Keratinocyte (primary cell): ENCODE data around the gene LTBP3. TPM values are rescaled to one million over a fixed set of nuclear protein-coding genes. Genes with fewer than 3 reads are reported as not detected.

Experiments used
- DNase-seq: peaks from one replicate; pipeline ENCODE4 v3.0.0-alpha.2; 2011; ENCODE audit warnings: low read depth, missing footprints, low spot score
- FAIRE-seq: peaks from 2 replicates; lab custom pipeline; 2011; peaks lifted over from hg19 to GRCh38; lab: Jason Lieb, UNC
- H2AFZ ChIP-seq: 2 replicates; pipeline ENCODE4 v1.6.0; 2012; ENCODE audit warnings: low read length, control low read depth, inconsistent platforms; ENCODE audit not compliant: control insufficient read depth
- H3K27ac ChIP-seq: 2 replicates; pipeline ENCODE4 v1.5.1; 2011; ENCODE audit warnings: low read length; ENCODE audit not compliant: control insufficient read depth, insufficient read depth
- H3K27me3 ChIP-seq: 3 replicates; pipeline ENCODE4 v1.6.0; 2011; ENCODE audit warnings: low read length; ENCODE audit not compliant: control insufficient read depth, insufficient read depth; ENCODE audit errors: extremely low read depth
- H3K36me3 ChIP-seq, 2 experiments: 2 replicates in 1 of 2; 3 replicates in 1 of 2; pipeline ENCODE4 v1.5.1; 2011; ENCODE audit warnings: low read length in 2 of 2, mild to moderate bottlenecking in 1 of 2; ENCODE audit not compliant: control insufficient read depth in 2 of 2, insufficient read depth in 2 of 2; ENCODE audit errors: extremely low read depth in 1 of 2
- H3K4me1 ChIP-seq: 3 replicates; pipeline ENCODE4 v1.5.1; 2011; ENCODE audit warnings: low read length; ENCODE audit not compliant: control insufficient read depth, insufficient read depth; ENCODE audit errors: extremely low read depth
- H3K4me2 ChIP-seq: 3 replicates; pipeline ENCODE4 v1.6.0; 2011; ENCODE audit warnings: low read depth, low read length; ENCODE audit not compliant: control insufficient read depth, insufficient read depth; ENCODE audit errors: extremely low read depth
- H3K4me3 ChIP-seq, 3 experiments: fragments of 200-600 bp in 1 of 3; sonication (generic) in 1 of 3; 2 replicates in 2 of 3; 3 replicates in 1 of 3; pipeline ENCODE4 v1.5.1; 2011 to 2016; ENCODE audit warnings: low read length in 3 of 3, mild to moderate bottlenecking in 3 of 3, control low read depth in 2 of 3, inconsistent platforms in 1 of 3, low read depth in 1 of 3, mixed read lengths in 1 of 3, mixed run types in 1 of 3, moderate library complexity in 1 of 3; ENCODE audit not compliant: control insufficient read depth in 2 of 3, insufficient read depth in 2 of 3; ENCODE audit errors: extremely low read depth in 1 of 3
- H3K79me2 ChIP-seq: 2 replicates; pipeline ENCODE4 v1.6.0; 2012; ENCODE audit warnings: low read length; ENCODE audit not compliant: control insufficient read depth, insufficient read depth
- H3K9ac ChIP-seq: 3 replicates; pipeline ENCODE4 v1.6.0; 2011; ENCODE audit warnings: low read length; ENCODE audit not compliant: control insufficient read depth, insufficient read depth; ENCODE audit errors: extremely low read depth
- H3K9me1 ChIP-seq: 3 replicates; pipeline ENCODE4 v1.6.0; 2011; ENCODE audit warnings: low read length; ENCODE audit not compliant: control insufficient read depth, insufficient read depth; ENCODE audit errors: extremely low read depth
- H3K9me3 ChIP-seq: 2 replicates; pipeline ENCODE4 v1.5.1; 2012; ENCODE audit warnings: low read depth, low read length; ENCODE audit not compliant: control insufficient read depth
- H4K20me1 ChIP-seq: 3 replicates; pipeline ENCODE4 v1.6.0; 2011; ENCODE audit warnings: low read length; ENCODE audit not compliant: control insufficient read depth, insufficient read depth; ENCODE audit errors: extremely low read depth
- EZH2 ChIP-seq: IDR thresholded peaks from one replicate; pipeline ENCODE4 v1.6.1; 2012; ENCODE audit warnings: inconsistent platforms, mild to moderate bottlenecking, low read length, moderate library complexity
- dilution Hi-C: fragments of 300-500 bp; cut with MboI; formaldehyde crosslinking; loops from one replicate; pipeline ENCODE4 v1.7.0; 2020; ENCODE audit warnings: low sequenced_read_pairs; ENCODE audit not compliant: extremely low pct_ligation_motif_present
- polyA plus RNA-seq, 5 experiments: library from polyadenylated mRNA; depleted of rRNA in 3 of 5; stranded (reverse) in 3 of 5; stranded (forward) in 1 of 5; unstranded in 1 of 5; fragments of >200 nt; gene quantifications; 1 replicate in 1 of 5; 2 replicates in 3 of 5; 3 replicates in 1 of 5; pipeline versions ENCODE4 v1.2.1 to v1.2.3, GENCODE V29; 2011 to 2012; ENCODE audit warnings: missing spikeins in 2 of 5, low read depth in 1 of 5, low replicate concordance in 1 of 5
- TF ChIP-seq, protein P1 (sequence below), 3 experiments: IDR thresholded peaks in 1 of 3; conservative IDR thresholded peaks in 1 of 3; optimal IDR thresholded peaks in 1 of 3; 2 replicates in 2 of 3; 3 replicates in 1 of 3; pipeline versions ENCODE3 to v1.5.1; 2011; ENCODE audit warnings: low read length in 3 of 3, mild to moderate bottlenecking in 3 of 3, moderate library complexity in 2 of 3, control low read depth in 1 of 3, inconsistent platforms in 1 of 3; ENCODE audit not compliant: insufficient read depth in 2 of 3; ENCODE audit errors: extremely low read depth in 1 of 3

Gene LTBP3
- polyA plus RNA-seq, 1 donor (not counting 4 experiments of a cell fraction or from before 2014, with no cell fraction given) = 9.1 TPM

DNA sequence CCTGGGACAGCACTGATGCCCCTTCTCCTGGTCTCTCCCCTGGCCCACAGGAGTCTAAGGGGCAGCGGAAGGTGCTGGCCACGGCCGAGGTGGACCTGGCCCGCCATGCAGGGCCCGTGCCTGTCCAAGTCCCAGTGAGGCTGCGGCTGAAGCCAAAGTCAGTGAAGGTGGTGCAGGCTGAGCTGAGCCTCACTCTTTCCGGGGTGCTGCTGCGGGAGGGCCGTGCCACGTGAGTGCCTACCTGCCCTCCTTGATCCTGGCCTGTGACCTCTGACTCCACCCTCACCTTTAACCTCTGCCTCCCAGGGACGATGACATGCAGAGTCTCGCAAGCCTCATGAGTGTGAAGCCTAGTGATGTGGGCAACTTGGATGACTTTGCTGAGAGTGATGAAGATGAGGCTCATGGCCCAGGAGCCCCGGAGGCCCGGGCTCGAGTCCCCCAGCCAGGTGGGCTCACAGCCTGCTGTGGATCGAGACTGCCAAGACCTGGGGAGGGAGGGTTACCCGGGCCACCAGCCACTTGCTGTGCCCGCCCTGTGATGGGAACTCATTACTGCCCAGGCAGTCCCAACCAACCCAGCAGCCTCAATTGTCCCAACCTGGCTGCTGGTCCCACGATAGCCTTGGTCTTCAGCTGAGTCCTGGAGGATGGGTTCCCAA, 22.0 kb upstream of the LTBP3 start:
- Histone ChIP-seq H3K4me3 (no peak overlapping the region), H3K4me2 (no peak overlapping the region), H3K79me2 (peaks cover 2% of the 10 kb centered on the region), H3K9ac (no peak overlapping the region), H3K27me3 (no peaks in the 10 kb centered on the region), H3K9me3 (no peaks in the 10 kb centered on the region), H2AFZ (no peak overlapping the region), H3K4me1 (peaks cover 23% of the 10 kb centered on the region), H3K27ac (no peak overlapping the region), H4K20me1 (peaks cover 4% of the 10 kb centered on the region), H3K36me3 (peaks cover 8 to 14% of the 10 kb centered on the region in 2 experiments), H3K9me1 (no peaks in the 10 kb centered on the region)
- DNase-seq = no peak
- no peak for FAIRE-seq
- dilution Hi-C loops = no loop called here
- TF ChIP-seq EZH2 = no peak
- TF ChIP-seq, protein P1, sequence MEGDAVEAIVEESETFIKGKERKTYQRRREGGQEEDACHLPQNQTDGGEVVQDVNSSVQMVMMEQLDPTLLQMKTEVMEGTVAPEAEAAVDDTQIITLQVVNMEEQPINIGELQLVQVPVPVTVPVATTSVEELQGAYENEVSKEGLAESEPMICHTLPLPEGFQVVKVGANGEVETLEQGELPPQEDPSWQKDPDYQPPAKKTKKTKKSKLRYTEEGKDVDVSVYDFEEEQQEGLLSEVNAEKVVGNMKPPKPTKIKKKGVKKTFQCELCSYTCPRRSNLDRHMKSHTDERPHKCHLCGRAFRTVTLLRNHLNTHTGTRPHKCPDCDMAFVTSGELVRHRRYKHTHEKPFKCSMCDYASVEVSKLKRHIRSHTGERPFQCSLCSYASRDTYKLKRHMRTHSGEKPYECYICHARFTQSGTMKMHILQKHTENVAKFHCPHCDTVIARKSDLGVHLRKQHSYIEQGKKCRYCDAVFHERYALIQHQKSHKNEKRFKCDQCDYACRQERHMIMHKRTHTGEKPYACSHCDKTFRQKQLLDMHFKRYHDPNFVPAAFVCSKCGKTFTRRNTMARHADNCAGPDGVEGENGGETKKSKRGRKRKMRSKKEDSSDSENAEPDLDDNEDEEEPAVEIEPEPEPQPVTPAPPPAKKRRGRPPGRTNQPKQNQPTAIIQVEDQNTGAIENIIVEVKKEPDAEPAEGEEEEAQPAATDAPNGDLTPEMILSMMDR (optimal IDR thresholded peaks at IDR 0.05 in 1 of 3, IDR thresholded peaks at IDR 0.05 in 1 of 3, conservative IDR thresholded peaks at IDR 0.05 in 1 of 3; ENCODE audit: extremely low read depth in 1 of 3, insufficient read depth in 2 of 3, low read length in 3 of 3) = no peak

DNA sequence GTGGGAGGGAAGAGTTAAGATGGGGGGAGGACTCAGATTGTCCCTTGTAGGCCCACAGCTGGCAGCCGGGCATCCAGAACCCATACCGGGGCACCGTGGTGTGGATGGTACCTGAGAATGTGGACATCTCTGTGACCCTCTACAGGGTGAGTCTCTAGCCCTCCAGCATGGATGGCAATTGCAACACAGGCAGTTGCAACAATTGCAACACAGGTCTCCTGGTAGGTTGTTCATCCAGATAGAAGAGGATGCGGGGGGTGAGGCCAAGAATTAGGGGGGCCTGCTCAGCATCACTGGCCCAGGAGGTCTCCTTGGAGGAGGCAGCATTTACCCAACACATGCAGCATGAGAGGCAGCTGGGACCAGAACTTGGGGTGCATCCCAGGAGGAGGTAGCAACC, 21.1 kb upstream of the LTBP3 start:
- no peak overlapping the region for H3K27ac ChIP-seq
- peaks cover 30% of the 10 kb centered on the region for H3K4me1 ChIP-seq
- no peak overlapping the region for H3K4me2 ChIP-seq
- H2AFZ ChIP-seq = no peak overlapping the region
- FAIRE-seq (no peak), DNase-seq (no peak)
- dilution Hi-C loops = no loop called here
- peaks cover 8 to 13% of the 10 kb centered on the region in 2 experiments for H3K36me3 ChIP-seq
- no peaks in the 10 kb centered on the region for H3K27me3 ChIP-seq
- no peak overlapping the region for H3K4me3 ChIP-seq
- H3K79me2 ChIP-seq = peaks cover 2% of the 10 kb centered on the region
- H3K9me3 ChIP-seq = no peaks in the 10 kb centered on the region
- TF ChIP-seq EZH2 = no peak
- TF ChIP-seq, protein P1 (optimal IDR thresholded peaks at IDR 0.05 in 1 of 3, IDR thresholded peaks at IDR 0.05 in 1 of 3, conservative IDR thresholded peaks at IDR 0.05 in 1 of 3; ENCODE audit: extremely low read depth in 1 of 3, insufficient read depth in 2 of 3, low read length in 3 of 3) = no peak
- no peak overlapping the region for H3K9ac ChIP-seq
- no peaks in the 10 kb centered on the region for H3K9me1 ChIP-seq
- H4K20me1 ChIP-seq = peaks cover 4% of the 10 kb centered on the region
